PFSK-1 (cell line): ENCODE results near the gene BCL11B.

Source experiments
- FOXP2 ChIP-seq: optimal IDR thresholded peaks from 2 replicates; pipeline ENCODE3; 2011; ENCODE audit warnings: borderline replicate concordance, control low read depth, inconsistent platforms; ENCODE audit not compliant: insufficient read depth; ENCODE audit errors: extremely low read length, extremely low read depth
- POLR2AphosphoS5 ChIP-seq: IDR thresholded peaks from 2 replicates; pipeline ENCODE4 v1.6.1; 2012; ENCODE audit warnings: low read depth, mild to moderate bottlenecking, control low read depth, low read length, moderate library complexity
- SIN3A ChIP-seq: IDR thresholded peaks from 2 replicates; pipeline ENCODE4 v1.6.1; 2012; ENCODE audit warnings: mild to moderate bottlenecking, low read length, moderate library complexity, borderline replicate concordance; ENCODE audit not compliant: insufficient read depth
- TAF1 ChIP-seq: IDR thresholded peaks from 2 replicates; pipeline ENCODE4 v1.6.1; 2012; ENCODE audit warnings: low read length, control low read depth, borderline replicate concordance; ENCODE audit not compliant: insufficient read depth
- TF ChIP-seq, protein P1 (sequence below), 2 experiments: IDR thresholded peaks; 2 replicates each; pipeline versions ENCODE4 v1.6.1 to v1.8.0; 2011 to 2012; ENCODE audit warnings: low read depth in 2 of 2, low read length in 2 of 2, control low read depth in 1 of 2, inconsistent platforms in 1 of 2, mild to moderate bottlenecking in 1 of 2, moderate library complexity in 1 of 2; ENCODE audit not compliant: insufficient read depth in 1 of 2

BCL11B gene

GRCh38 chr14:99278836-99279235, 6.8 kb upstream of the BCL11B start:
- TF ChIP-seq TAF1 (no peak), POLR2AphosphoS5 (no peak), SIN3A (no peak), FOXP2 (no peak)
- TF ChIP-seq, protein P1, sequence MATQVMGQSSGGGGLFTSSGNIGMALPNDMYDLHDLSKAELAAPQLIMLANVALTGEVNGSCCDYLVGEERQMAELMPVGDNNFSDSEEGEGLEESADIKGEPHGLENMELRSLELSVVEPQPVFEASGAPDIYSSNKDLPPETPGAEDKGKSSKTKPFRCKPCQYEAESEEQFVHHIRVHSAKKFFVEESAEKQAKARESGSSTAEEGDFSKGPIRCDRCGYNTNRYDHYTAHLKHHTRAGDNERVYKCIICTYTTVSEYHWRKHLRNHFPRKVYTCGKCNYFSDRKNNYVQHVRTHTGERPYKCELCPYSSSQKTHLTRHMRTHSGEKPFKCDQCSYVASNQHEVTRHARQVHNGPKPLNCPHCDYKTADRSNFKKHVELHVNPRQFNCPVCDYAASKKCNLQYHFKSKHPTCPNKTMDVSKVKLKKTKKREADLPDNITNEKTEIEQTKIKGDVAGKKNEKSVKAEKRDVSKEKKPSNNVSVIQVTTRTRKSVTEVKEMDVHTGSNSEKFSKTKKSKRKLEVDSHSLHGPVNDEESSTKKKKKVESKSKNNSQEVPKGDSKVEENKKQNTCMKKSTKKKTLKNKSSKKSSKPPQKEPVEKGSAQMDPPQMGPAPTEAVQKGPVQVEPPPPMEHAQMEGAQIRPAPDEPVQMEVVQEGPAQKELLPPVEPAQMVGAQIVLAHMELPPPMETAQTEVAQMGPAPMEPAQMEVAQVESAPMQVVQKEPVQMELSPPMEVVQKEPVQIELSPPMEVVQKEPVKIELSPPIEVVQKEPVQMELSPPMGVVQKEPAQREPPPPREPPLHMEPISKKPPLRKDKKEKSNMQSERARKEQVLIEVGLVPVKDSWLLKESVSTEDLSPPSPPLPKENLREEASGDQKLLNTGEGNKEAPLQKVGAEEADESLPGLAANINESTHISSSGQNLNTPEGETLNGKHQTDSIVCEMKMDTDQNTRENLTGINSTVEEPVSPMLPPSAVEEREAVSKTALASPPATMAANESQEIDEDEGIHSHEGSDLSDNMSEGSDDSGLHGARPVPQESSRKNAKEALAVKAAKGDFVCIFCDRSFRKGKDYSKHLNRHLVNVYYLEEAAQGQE (IDR thresholded peaks at IDR 0.05; ENCODE audit: insufficient read depth in 1 of 2, low read depth in 2 of 2, low read length in 2 of 2), result no peak

GRCh38 chr14:99277530-99277929, 5.5 kb upstream of the BCL11B start:
- TF ChIP-seq TAF1 (no peak), SIN3A (no peak), POLR2AphosphoS5 (no peak), FOXP2 (no peak)
- TF ChIP-seq, protein P1 (IDR thresholded peaks at IDR 0.05; ENCODE audit: insufficient read depth in 1 of 2, low read depth in 2 of 2, low read length in 2 of 2), result no peak

DNA sequence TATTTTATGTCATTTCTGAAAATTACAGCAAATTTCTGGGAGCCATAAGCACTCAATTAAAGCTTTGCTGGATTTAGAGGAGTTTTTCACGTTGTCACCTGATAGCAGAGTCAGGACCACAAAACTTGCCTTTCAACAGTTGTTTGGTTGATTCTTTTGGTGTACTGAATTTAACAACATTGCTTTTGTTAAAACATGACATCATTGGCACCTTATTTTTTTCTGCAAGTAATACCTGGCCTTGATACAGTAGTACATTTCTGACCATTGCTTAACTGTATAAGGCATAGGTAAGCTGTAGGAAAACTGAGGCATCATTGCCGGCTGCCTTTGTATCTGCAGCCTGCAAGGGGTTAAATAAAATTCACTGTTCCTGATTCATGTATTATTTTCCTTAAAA, 4.5 kb upstream of the BCL11B start:
- TF ChIP-seq, protein P1 (IDR thresholded peaks at IDR 0.05; ENCODE audit: insufficient read depth in 1 of 2, low read depth in 2 of 2, low read length in 2 of 2), result no peak
- TF ChIP-seq SIN3A, result no peak
- no peak for TF ChIP-seq POLR2AphosphoS5
- no peak for TF ChIP-seq TAF1
- no peak for TF ChIP-seq FOXP2

DNA sequence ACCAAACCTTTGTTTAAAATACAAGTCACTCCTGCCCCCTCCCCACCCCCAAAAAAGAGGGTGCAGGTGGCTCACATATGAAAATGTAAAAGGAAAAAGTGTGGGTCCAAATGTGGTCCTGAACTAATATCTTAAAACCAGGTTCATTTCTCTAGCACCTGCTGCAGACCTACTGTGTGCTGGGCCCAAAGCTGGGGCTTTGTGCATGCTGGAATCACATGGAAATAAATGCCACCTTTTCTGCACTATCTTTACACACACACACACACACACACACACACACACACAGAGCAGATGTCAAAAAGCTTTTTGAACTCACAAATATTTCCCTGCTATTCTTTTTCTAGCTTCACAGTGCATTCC, 3.2 kb upstream of the BCL11B start:
- TF ChIP-seq TAF1, result no peak

- TF ChIP-seq, protein P1 (IDR thresholded peaks at IDR 0.05; ENCODE audit: insufficient read depth in 1 of 2, low read depth in 2 of 2, low read length in 2 of 2), result no peak
Measured at GRCh38 chr14:99274346-99275221, 2.6 kb upstream of the BCL11B start.
